Tibial artery (tissue), 4 donors: ENCODE data around the gene OR10H3.
"Not testable (repeated sequence)": the region's sequence is repeated elsewhere in the genome, so short reads cannot be mapped to it uniquely, and the experiment has no call there.

ENCODE experiments used
- DNase-seq, 2 donors: peaks; one replicate each; pipeline ENCODE4 v3.0.0-alpha.2; 2019
- H3K27ac ChIP-seq, 2 donors: fragments of 200-600 bp; sonication (generic) in 1 of 2; 1 replicate in 1 of 2; 2 replicates in 1 of 2; pipeline ENCODE4 v1.5.1; 2018 to 2019; ENCODE audit warnings: mild to moderate bottlenecking in 1 of 2
- H3K27me3 ChIP-seq, 2 donors: fragments of 200-600 bp; sonication (generic) in 1 of 2; one replicate each; pipeline versions ENCODE4 v1.5.1 to v1.6.0; 2016 to 2019
- H3K36me3 ChIP-seq, 3 donors: fragments of 200-600 bp; sonication (generic) in 2 of 3; one replicate each; pipeline ENCODE4 v1.5.1; 2016 to 2019; ENCODE audit warnings: mild to moderate bottlenecking in 2 of 3
- H3K4me1 ChIP-seq, 4 donors: fragments of 200-600 bp; sonication (generic) in 2 of 4; 1 replicate in 3 of 4; 2 replicates in 1 of 4; pipeline ENCODE4 v1.5.1; 2016 to 2019
- H3K4me3 ChIP-seq, 2 donors: fragments of 200-600 bp; sonication (generic) in 1 of 2; 1 replicate in 1 of 2; 2 replicates in 1 of 2; pipeline ENCODE4 v1.5.1; 2018 to 2019; ENCODE audit warnings: mild to moderate bottlenecking in 2 of 2
- H3K9me3 ChIP-seq, 3 donors: fragments of 200-600 bp; sonication (generic) in 1 of 3; one replicate each; pipeline ENCODE4 v1.5.1; 2016 to 2019
- CTCF ChIP-seq, 2 experiments: fragments of 200-600 bp in 1 of 2; fragments of 450-650 bp in 1 of 2; IDR thresholded peaks; one replicate each; pipeline ENCODE4 v1.5.1; 2017 to 2019; ENCODE audit warnings: antibody characterized with exemption in 2 of 2, mild to moderate bottlenecking in 1 of 2, moderate library complexity in 1 of 2
- intact Hi-C: fragments of 100-400 bp; cut with DNase I; formaldehyde crosslinking; loops from one replicate; pipeline ENCODE4 v1.15.0; 2023; ENCODE audit warnings: low total_unique reads

The OR10H3 gene

GRCh38 chr19:15779756-15780476 lies 42.1 kb downstream of the OR10H3 start:
- Histone ChIP-seq H3K27me3 (no peaks in the 10 kb centered on the region), H3K9me3 (no peaks in the 10 kb centered on the region), H3K27ac (peak overlapping the region; percentile 35 to 63), H3K36me3 (no peaks in the 10 kb centered on the region), H3K4me1 (peaks cover 0 to 17% (median 13%) of the 10 kb centered on the region in 4 donors), H3K4me3 (no peak overlapping the region)
- intact Hi-C loops = no loop called here
- no peak for TF ChIP-seq CTCF (IDR thresholded peaks at IDR 0.05)
- DNase-seq = peak; percentile 54 to 82

- no peak for DNase-seq
- no peak for TF ChIP-seq CTCF (IDR thresholded peaks at IDR 0.05)
- Histone ChIP-seq H3K27me3 (no peaks in the 10 kb centered on the region), H3K9me3 (no peaks in the 10 kb centered on the region), H3K4me3 (no peak overlapping the region), H3K36me3 (no peaks in the 10 kb centered on the region), H3K27ac (peak overlapping the region; percentile 35 to 63), H3K4me1 (peaks cover 0 to 17% (median 13%) of the 10 kb centered on the region in 4 donors)
- intact Hi-C loops = no loop called here
These were observed 43.0 kb downstream of the OR10H3 start for GRCh38 chr19:15780610-15781418.

GRCh38 chr19:15781661-15782060 lies 43.9 kb downstream of the OR10H3 start:
- Histone ChIP-seq H3K9me3 (no peaks in the 10 kb centered on the region), H3K4me3 (no peak overlapping the region), H3K36me3 (no peaks in the 10 kb centered on the region), H3K4me1 (peaks cover 0 to 17% (median 13%) of the 10 kb centered on the region in 4 donors), H3K27me3 (no peaks in the 10 kb centered on the region), H3K27ac (no peak overlapping the region)
- no peak for DNase-seq
- intact Hi-C loops = no loop called here
- TF ChIP-seq CTCF (IDR thresholded peaks at IDR 0.05) = no peak

- Histone ChIP-seq H3K27me3 (no peaks in the 10 kb centered on the region), H3K4me3 (no peak overlapping the region), H3K27ac (no peak overlapping the region), H3K36me3 (no peaks in the 10 kb centered on the region), H3K4me1 (peaks cover 0 to 17% (median 13%) of the 10 kb centered on the region in 4 donors), H3K9me3 (no peaks in the 10 kb centered on the region)
- TF ChIP-seq CTCF (IDR thresholded peaks at IDR 0.05) = no peak
- intact Hi-C loops = no loop called here
- no peak for DNase-seq
These were observed 44.4 kb downstream of the OR10H3 start for GRCh38 chr19:15782211-15782610.

GRCh38 chr19:15782896-15783295 lies 45.1 kb downstream of the OR10H3 start:
- peaks cover 0 to 17% (median 13%) of the 10 kb centered on the region in 4 donors for H3K4me1 ChIP-seq
- H3K9me3 ChIP-seq, H3K27ac ChIP-seq, H3K27me3 ChIP-seq, intact Hi-C loops, H3K4me3 ChIP-seq, H3K36me3 ChIP-seq, DNase-seq: not testable (repeated sequence)

GRCh38 chr19:15787611-15788155 lies 49.9 kb downstream of the OR10H3 start, which contains the start of gene OR10H5:
Gene OR10H5 (plus strand): TSS chr19:15787661. CDS start chr19:15794049, 6,388 bp downstream.
- no peaks in the 10 kb centered on the region for H3K9me3 ChIP-seq
- H3K27ac ChIP-seq = no peak within 1 kb of the TSS
- H3K4me3 ChIP-seq = no peak within 1 kb of the TSS
- no peak for DNase-seq
- intact Hi-C loops = no loop called here
- H3K27me3 ChIP-seq = peaks cover 0 to 25% of the 10 kb centered on the region in 2 donors
- no peak for TF ChIP-seq CTCF (IDR thresholded peaks at IDR 0.05)
- no peaks in the 10 kb centered on the region for H3K36me3 ChIP-seq
- no peaks in the 10 kb centered on the region for H3K4me1 ChIP-seq
